Measurements from ENCODE around the gene NOPCHAP1. TPM values are rescaled to one million over a fixed set of nuclear protein-coding genes. Genes with fewer than 3 reads are reported as not detected.

NOPCHAP1 gene
- total RNA-seq, 1 experiment from 2014 or later, result 11.6 TPM

DNA sequence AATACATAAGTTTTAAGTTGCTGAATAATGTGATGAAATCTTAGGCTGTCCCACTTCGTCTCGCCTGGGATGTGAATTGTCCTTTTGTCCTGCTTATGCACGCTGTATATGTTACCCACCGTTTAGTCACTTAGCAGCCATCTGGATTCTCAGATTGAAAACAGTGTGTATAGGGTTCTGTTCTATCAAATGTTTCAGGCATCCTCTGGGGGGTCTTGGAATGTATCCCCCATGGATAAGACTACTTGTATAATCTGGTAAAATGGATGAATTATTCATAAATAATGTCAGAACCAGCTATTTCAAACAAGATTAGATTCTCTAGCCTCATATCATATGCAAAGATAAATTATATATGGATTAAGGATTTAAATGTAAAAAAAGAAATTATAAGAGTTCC, 29.4 kb downstream of the NOPCHAP1 start:
- H3K9me2 ChIP-seq (replicated peaks; ENCODE audit: insufficient read depth, low read length), result no peaks in the 10 kb centered on the region
- no peak overlapping the region for H3K9ac ChIP-seq (ENCODE audit: low read length)
- H4K20me1 ChIP-seq (ENCODE audit: insufficient read depth, low read depth, low read length), result no peaks in the 10 kb centered on the region
- H3K9me3 ChIP-seq (ENCODE audit: low read length), result no peaks in the 10 kb centered on the region
- peaks cover 11% of the 10 kb centered on the region; the same call in 1 of the 2 replicates for H3K36me3 ChIP-seq (ENCODE audit: insufficient read depth, low read length)
- peaks cover 15% of the 10 kb centered on the region; the same call in 1 of the 2 replicates for H3K79me2 ChIP-seq (ENCODE audit: low read length)
- no peaks in the 10 kb centered on the region for H3K27me3 ChIP-seq (ENCODE audit: low read length)
- no peak overlapping the region for H3K27ac ChIP-seq (ENCODE audit: low read length)
- DNase-seq, result no peak
- no peak overlapping the region for H3K4me3 ChIP-seq (ENCODE audit: low read length)
- H3K4me1 ChIP-seq (ENCODE audit: low read length), result no peaks in the 10 kb centered on the region
- H2AFZ ChIP-seq (ENCODE audit: low read length), result no peak overlapping the region
- H3K4me2 ChIP-seq (ENCODE audit: low read depth, low read length, poor library complexity, severe bottlenecking), result no peak overlapping the region

GRCh38 chr12:105018012-105018411, 31.9 kb downstream of the NOPCHAP1 start:
- no peaks in the 10 kb centered on the region for H3K4me1 ChIP-seq (ENCODE audit: low read length)
- H3K4me2 ChIP-seq (ENCODE audit: low read depth, low read length, poor library complexity, severe bottlenecking), result no peak overlapping the region
- no peak overlapping the region for H3K9ac ChIP-seq (ENCODE audit: low read length)
- no peak for DNase-seq
- H3K36me3 ChIP-seq (ENCODE audit: insufficient read depth, low read length), result peaks cover 11% of the 10 kb centered on the region; the same call in 1 of the 2 replicates
- no peak overlapping the region for H3K27ac ChIP-seq (ENCODE audit: low read length)
- H3K9me3 ChIP-seq (ENCODE audit: low read length), result no peaks in the 10 kb centered on the region
- no peaks in the 10 kb centered on the region for H4K20me1 ChIP-seq (ENCODE audit: insufficient read depth, low read depth, low read length)
- H3K9me2 ChIP-seq (replicated peaks; ENCODE audit: insufficient read depth, low read length), result no peaks in the 10 kb centered on the region
- peaks cover 12% of the 10 kb centered on the region; the same call in 1 of the 2 replicates for H3K79me2 ChIP-seq (ENCODE audit: low read length)
- no peaks in the 10 kb centered on the region for H3K27me3 ChIP-seq (ENCODE audit: low read length)
- no peak overlapping the region for H2AFZ ChIP-seq (ENCODE audit: low read length)
- no peak overlapping the region for H3K4me3 ChIP-seq (ENCODE audit: low read length)

- no peaks in the 10 kb centered on the region for H3K27me3 ChIP-seq (ENCODE audit: low read length)
- no peak for DNase-seq
- peaks cover 11% of the 10 kb centered on the region; the same call in 1 of the 2 replicates for H3K36me3 ChIP-seq (ENCODE audit: insufficient read depth, low read length)
- H3K4me2 ChIP-seq (ENCODE audit: low read depth, low read length, poor library complexity, severe bottlenecking), result no peak overlapping the region
- no peak overlapping the region for H2AFZ ChIP-seq (ENCODE audit: low read length)
- no peaks in the 10 kb centered on the region for H3K4me1 ChIP-seq (ENCODE audit: low read length)
- peaks cover 10% of the 10 kb centered on the region; the same call in 1 of the 2 replicates for H3K79me2 ChIP-seq (ENCODE audit: low read length)
- no peaks in the 10 kb centered on the region for H4K20me1 ChIP-seq (ENCODE audit: insufficient read depth, low read depth, low read length)
- no peaks in the 10 kb centered on the region for H3K9me2 ChIP-seq (replicated peaks; ENCODE audit: insufficient read depth, low read length)
- H3K9me3 ChIP-seq (ENCODE audit: low read length), result no peaks in the 10 kb centered on the region
- H3K9ac ChIP-seq (ENCODE audit: low read length), result no peak overlapping the region
- no peak overlapping the region for H3K27ac ChIP-seq (ENCODE audit: low read length)
- no peak overlapping the region for H3K4me3 ChIP-seq (ENCODE audit: low read length)
These were observed 32.7 kb downstream of the NOPCHAP1 start for GRCh38 chr12:105018776-105019175.

DNA sequence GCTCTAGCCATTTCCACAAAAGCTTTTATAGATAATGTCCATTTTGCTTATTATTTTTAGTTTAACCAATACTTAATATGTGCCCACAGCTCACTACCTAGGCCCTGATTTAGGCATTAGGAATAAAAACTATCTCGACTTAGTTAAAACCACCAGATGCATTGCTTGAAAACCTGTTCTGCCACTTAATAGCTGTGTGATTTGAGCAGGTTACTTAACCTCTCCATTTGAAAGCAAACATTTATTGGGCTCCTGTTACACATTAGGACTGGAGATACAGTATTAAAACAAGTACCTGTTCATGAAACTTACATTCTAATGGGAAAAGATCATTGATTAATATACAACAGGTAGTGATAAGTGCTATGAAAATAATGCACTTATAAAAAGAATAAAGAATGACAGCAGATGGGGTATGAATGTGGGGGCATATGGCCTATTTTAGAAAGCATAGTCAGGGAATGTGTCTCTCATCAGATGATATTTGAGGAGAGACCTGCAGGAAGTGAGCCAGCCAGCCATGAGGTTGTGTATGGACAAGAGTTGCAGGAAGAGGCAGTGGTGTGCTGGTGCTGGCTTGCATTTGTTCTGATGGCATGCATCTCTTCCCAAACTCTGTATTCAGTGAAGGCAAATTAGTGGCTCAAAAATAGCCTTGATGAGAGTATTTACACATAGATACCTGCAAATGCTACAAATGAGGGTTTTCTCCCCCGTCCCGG, 34.3 kb downstream of the NOPCHAP1 start:
- Histone ChIP-seq H3K4me3 (ENCODE audit: low read length) (no peak overlapping the region), H3K36me3 (ENCODE audit: insufficient read depth, low read length) (peaks cover 3% of the 10 kb centered on the region; the same call in 1 of the 2 replicates), H4K20me1 (ENCODE audit: insufficient read depth, low read depth, low read length) (no peaks in the 10 kb centered on the region), H3K9ac (ENCODE audit: low read length) (no peak overlapping the region), H3K4me2 (ENCODE audit: low read depth, low read length, poor library complexity, severe bottlenecking) (no peak overlapping the region), H3K9me3 (ENCODE audit: low read length) (no peaks in the 10 kb centered on the region), H3K4me1 (ENCODE audit: low read length) (no peaks in the 10 kb centered on the region), H3K9me2 (replicated peaks; ENCODE audit: insufficient read depth, low read length) (no peaks in the 10 kb centered on the region), H3K27ac (ENCODE audit: low read length) (no peak overlapping the region), H3K79me2 (ENCODE audit: low read length) (0 out of 2 replicates have a peak, but pooled peaks cover 2% of the 10 kb centered on the region), H3K27me3 (ENCODE audit: low read length) (no peaks in the 10 kb centered on the region), H2AFZ (ENCODE audit: low read length) (no peak overlapping the region)
- DNase-seq, result no peak

DNA sequence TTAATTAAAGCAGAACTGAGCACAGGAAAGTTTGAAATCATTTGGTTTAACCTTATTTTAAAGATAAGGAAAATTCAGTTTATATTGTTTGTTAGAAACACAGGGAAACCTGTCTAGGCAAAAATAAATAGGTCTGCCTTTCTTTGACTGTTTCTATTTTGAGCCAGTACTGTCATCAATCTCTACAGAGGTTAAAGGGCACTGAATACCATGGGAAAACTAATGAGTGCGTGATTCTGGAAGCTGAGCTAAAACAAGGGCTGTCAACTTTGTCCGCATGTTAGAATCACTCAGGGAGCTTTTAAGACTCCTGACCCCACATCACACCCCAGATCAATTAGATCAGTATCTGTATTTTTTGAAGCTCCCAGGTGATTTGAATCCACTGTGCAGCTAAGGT, 38.8 kb downstream of the NOPCHAP1 start:
- no peaks in the 10 kb centered on the region for H3K4me1 ChIP-seq (ENCODE audit: low read length)
- no peak overlapping the region for H2AFZ ChIP-seq (ENCODE audit: low read length)

GRCh38 chr12:105025890-105026289, 39.8 kb downstream of the NOPCHAP1 start:
- Histone ChIP-seq H3K9me3 (ENCODE audit: low read length) (no peaks in the 10 kb centered on the region), H3K9ac (ENCODE audit: low read length) (no peak overlapping the region), H3K27ac (ENCODE audit: low read length) (no peak overlapping the region)

More for the DNA sequence above, 38.8 kb downstream of the NOPCHAP1 start:
- Histone ChIP-seq H3K9me2 (replicated peaks; ENCODE audit: insufficient read depth, low read length) (no peaks in the 10 kb centered on the region), H3K79me2 (ENCODE audit: low read length) (no peaks in the 10 kb centered on the region), H3K9ac (ENCODE audit: low read length) (no peak overlapping the region), H3K4me2 (ENCODE audit: low read depth, low read length, poor library complexity, severe bottlenecking) (no peak overlapping the region), H3K27me3 (ENCODE audit: low read length) (no peaks in the 10 kb centered on the region), H3K9me3 (ENCODE audit: low read length) (no peaks in the 10 kb centered on the region), H4K20me1 (ENCODE audit: insufficient read depth, low read depth, low read length) (no peaks in the 10 kb centered on the region), H3K4me3 (ENCODE audit: low read length) (no peak overlapping the region), H3K36me3 (ENCODE audit: insufficient read depth, low read length) (no peaks in the 10 kb centered on the region), H3K27ac (ENCODE audit: low read length) (no peak overlapping the region)
- no peak for DNase-seq

DNA sequence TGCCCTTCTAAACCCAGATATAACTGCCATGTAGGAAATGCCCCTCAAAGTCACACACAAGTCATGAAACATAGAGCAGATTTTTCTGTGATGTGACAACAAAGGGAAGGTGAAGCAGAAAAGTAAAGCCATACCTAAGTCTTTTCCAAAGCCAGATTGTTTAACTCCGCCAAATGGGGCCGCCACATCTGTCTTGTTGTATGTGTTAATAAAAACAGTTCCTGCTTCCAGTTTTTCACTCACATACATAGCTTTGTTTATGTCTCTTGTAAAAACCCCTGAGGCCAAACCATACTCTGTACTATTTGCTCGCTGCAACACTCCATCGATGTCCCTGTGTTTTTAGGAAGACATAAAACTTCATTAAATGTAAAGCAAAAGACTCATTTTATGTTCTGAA, 40.3 kb downstream of the NOPCHAP1 start:
- Histone ChIP-seq H3K4me1 (ENCODE audit: low read length) (peaks cover 11% of the 10 kb centered on the region), H3K4me3 (ENCODE audit: low read length) (no peak overlapping the region), H3K9me2 (replicated peaks; ENCODE audit: insufficient read depth, low read length) (no peaks in the 10 kb centered on the region), H3K9me3 (ENCODE audit: low read length) (no peaks in the 10 kb centered on the region), H3K79me2 (ENCODE audit: low read length) (no peaks in the 10 kb centered on the region), H3K36me3 (ENCODE audit: insufficient read depth, low read length) (no peaks in the 10 kb centered on the region), H3K27ac (ENCODE audit: low read length) (no peak overlapping the region), H3K27me3 (ENCODE audit: low read length) (no peaks in the 10 kb centered on the region), H2AFZ (ENCODE audit: low read length) (no peak overlapping the region), H3K9ac (ENCODE audit: low read length) (no peak overlapping the region), H4K20me1 (ENCODE audit: insufficient read depth, low read depth, low read length) (no peaks in the 10 kb centered on the region), H3K4me2 (ENCODE audit: low read depth, low read length, poor library complexity, severe bottlenecking) (no peak overlapping the region)
- DNase-seq, result no peak

More at GRCh38 chr12:105025890-105026289, 39.8 kb downstream of the NOPCHAP1 start:
- H3K4me1 ChIP-seq (ENCODE audit: low read length), result peaks cover 6% of the 10 kb centered on the region
- no peak overlapping the region for H3K4me3 ChIP-seq (ENCODE audit: low read length)
- H3K36me3 ChIP-seq (ENCODE audit: insufficient read depth, low read length), result no peaks in the 10 kb centered on the region
- DNase-seq, result no peak
- H3K9me2 ChIP-seq (replicated peaks; ENCODE audit: insufficient read depth, low read length), result no peaks in the 10 kb centered on the region
- H3K79me2 ChIP-seq (ENCODE audit: low read length), result no peaks in the 10 kb centered on the region
- no peaks in the 10 kb centered on the region for H3K27me3 ChIP-seq (ENCODE audit: low read length)
- H2AFZ ChIP-seq (ENCODE audit: low read length), result no peak overlapping the region
- no peaks in the 10 kb centered on the region for H4K20me1 ChIP-seq (ENCODE audit: insufficient read depth, low read depth, low read length)
- no peak overlapping the region for H3K4me2 ChIP-seq (ENCODE audit: low read depth, low read length, poor library complexity, severe bottlenecking)

GRCh38 chr12:105030820-105031807, 45.0 kb downstream of the NOPCHAP1 start:
- H3K79me2 ChIP-seq (ENCODE audit: low read length), result no peaks in the 10 kb centered on the region
- no peak overlapping the region for H3K9ac ChIP-seq (ENCODE audit: low read length)
- H2AFZ ChIP-seq (ENCODE audit: low read length), result peak overlapping the region; percentile 38
- peak overlapping the region; percentile 29 for H3K4me2 ChIP-seq (ENCODE audit: low read depth, low read length, poor library complexity, severe bottlenecking)
- no peaks in the 10 kb centered on the region for H4K20me1 ChIP-seq (ENCODE audit: insufficient read depth, low read depth, low read length)
- no peak for DNase-seq
- no peaks in the 10 kb centered on the region for H3K27me3 ChIP-seq (ENCODE audit: low read length)
- H3K9me2 ChIP-seq (replicated peaks; ENCODE audit: insufficient read depth, low read length), result no peaks in the 10 kb centered on the region
- H3K9me3 ChIP-seq (ENCODE audit: low read length), result no peaks in the 10 kb centered on the region
- H3K4me3 ChIP-seq (ENCODE audit: low read length), result no peak overlapping the region
- peaks cover 11% of the 10 kb centered on the region for H3K4me1 ChIP-seq (ENCODE audit: low read length)
- peak overlapping the region; percentile 27; the same call in 1 of the 2 replicates for H3K27ac ChIP-seq (ENCODE audit: low read length)
- H3K36me3 ChIP-seq (ENCODE audit: insufficient read depth, low read length), result no peaks in the 10 kb centered on the region
